Measurements from ENCODE around the gene NVL. TPM values are rescaled to one million over a fixed set of nuclear protein-coding genes. Genes with fewer than 3 reads are reported as not detected.

NVL gene
- total and polyA plus RNA-seq, 4 donors, result 5.3 to 14.0 (median 11.0) TPM

GRCh38 chr1:224333939-224334786, 4.2 kb upstream of the NVL start (continued):
- no peak for TF ChIP-seq ZBTB33 (IDR thresholded peaks at IDR 0.05)

GRCh38 chr1:224333309-224333926, 3.4 kb upstream of the NVL start:
- H3K27ac ChIP-seq (ENCODE audit: low read depth in 1 of 2, low read length in 2 of 2), result no peak overlapping the region
- H3K36me3 ChIP-seq (ENCODE audit: control insufficient read depth in 4 of 4, insufficient read depth in 3 of 4, low read depth in 1 of 4, low read length in 3 of 4), result no peaks in the 10 kb centered on the region
- TF ChIP-seq EGR1 (IDR thresholded peaks at IDR 0.05; ENCODE audit: low read depth in 2 of 2) (no peak), RAD21 (IDR thresholded peaks at IDR 0.05) (peak; percentile 86), YY1 (IDR thresholded peaks at IDR 0.05) (peak; percentile 17), REST (IDR thresholded peaks at IDR 0.05) (no peak), CTCF (IDR thresholded peaks at IDR 0.05; ENCODE audit: low read depth, low read length, missing input control) (peak; percentile 61), MAX (IDR thresholded peaks at IDR 0.05) (no peak)
- peaks cover 4 to 20% (median 15%) of the 10 kb centered on the region in 4 donors for H3K4me1 ChIP-seq (ENCODE audit: control insufficient read depth in 4 of 4, insufficient read depth in 4 of 4, low read length in 3 of 4)
- 12% methylated on average over 3 of the region's 3 CpGs for WGBS
- no peak overlapping the region for H3K9ac ChIP-seq (ENCODE audit: low read depth in 1 of 2, low read length in 2 of 2)
- no peaks in the 10 kb centered on the region for H3K9me3 ChIP-seq (ENCODE audit: control insufficient read depth in 4 of 4, low read length in 3 of 4)
- DNase-seq (ENCODE audit: low spot score), result no peak
- no peak overlapping the region for H3K4me3 ChIP-seq (ENCODE audit: low read depth in 1 of 3, low read length in 3 of 3)
- H3K27me3 ChIP-seq (ENCODE audit: control insufficient read depth in 4 of 4, insufficient read depth in 4 of 4, low read length in 3 of 4), result no peaks in the 10 kb centered on the region

GRCh38 chr1:224331824-224332223, 1.9 kb upstream of the NVL start:
- Histone ChIP-seq H3K27me3 (ENCODE audit: control insufficient read depth in 4 of 4, insufficient read depth in 4 of 4, low read length in 3 of 4) (no peaks in the 10 kb centered on the region), H3K4me1 (ENCODE audit: control insufficient read depth in 4 of 4, insufficient read depth in 4 of 4, low read length in 3 of 4) (peaks cover 6 to 29% (median 25%) of the 10 kb centered on the region in 4 donors), H3K9ac (ENCODE audit: low read depth in 1 of 2, low read length in 2 of 2) (no peak overlapping the region), H3K9me3 (ENCODE audit: control insufficient read depth in 4 of 4, low read length in 3 of 4) (no peaks in the 10 kb centered on the region), H3K4me3 (ENCODE audit: low read depth in 1 of 3, low read length in 3 of 3) (no peak overlapping the region), H3K36me3 (ENCODE audit: control insufficient read depth in 4 of 4, insufficient read depth in 3 of 4, low read depth in 1 of 4, low read length in 3 of 4) (no peaks in the 10 kb centered on the region), H3K27ac (ENCODE audit: low read depth in 1 of 2, low read length in 2 of 2) (no peak overlapping the region)
- WGBS, result 100% methylated on average over 2 of the region's 2 CpGs
- no peak for DNase-seq (ENCODE audit: low spot score)
- TF ChIP-seq JUND (IDR thresholded peaks at IDR 0.05) (no peak), CTCF (IDR thresholded peaks at IDR 0.05; ENCODE audit: low read depth, low read length, missing input control) (no peak), ZBTB33 (IDR thresholded peaks at IDR 0.05) (no peak), EGR1 (IDR thresholded peaks at IDR 0.05; ENCODE audit: low read depth in 2 of 2) (no peak), RAD21 (IDR thresholded peaks at IDR 0.05) (no peak), FOXA2 (IDR thresholded peaks at IDR 0.05) (no peak), HNF4G (IDR thresholded peaks at IDR 0.05) (no peak), TAF1 (conservative IDR thresholded peaks at IDR 0.05) (no peak)
